ENCODE measurements around the gene ANKRD33B.
A peak's percentile ranks its signal among the peaks of the same experiment; 100 is the strongest.

Gene ANKRD33B

DNA sequence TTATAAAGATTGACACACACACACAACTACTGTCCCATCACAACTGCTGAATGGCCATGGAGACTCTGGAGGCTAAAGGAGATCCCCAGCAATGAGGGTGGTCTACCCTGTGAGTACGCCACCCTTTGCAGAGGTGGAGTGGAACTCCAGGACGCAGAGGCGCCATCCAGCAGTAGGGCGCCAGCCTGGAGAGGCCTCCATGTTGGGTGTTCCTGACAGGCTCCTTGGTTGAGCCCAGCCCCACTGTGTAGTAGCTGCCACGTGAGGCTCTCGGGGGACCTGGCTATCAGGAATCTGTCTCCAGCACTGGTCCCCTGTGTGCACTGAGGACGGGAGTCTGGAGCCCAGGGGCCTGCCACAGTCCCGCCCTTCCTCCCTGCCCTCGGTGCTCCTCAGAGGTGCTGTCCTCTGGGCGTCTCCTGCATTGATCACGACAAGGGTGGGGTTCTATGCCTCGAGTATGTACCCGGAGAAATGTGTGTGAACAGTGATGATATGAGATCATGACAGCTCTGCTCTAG lies 124.8 kb downstream of the ANKRD33B start:
- Histone ChIP-seq H3K9ac (ENCODE audit: low read length) (no peak overlapping the region), H3F3A (ENCODE audit: insufficient read depth, low read length) (no peaks in the 10 kb centered on the region), H3K4me2 (ENCODE audit: low read depth, low read length) (no peak overlapping the region), H3K4me1 (ENCODE audit: low read length) (no peaks in the 10 kb centered on the region), H4K20me1 (ENCODE audit: insufficient read depth, low read length) (no peaks in the 10 kb centered on the region), H3K36me3 (replicated peaks; ENCODE audit: insufficient read depth, low read length) (no peaks in the 10 kb centered on the region), H3K9me2 (replicated peaks; ENCODE audit: insufficient read depth, low read length) (no peaks in the 10 kb centered on the region), H3K27me3 (replicated peaks; ENCODE audit: insufficient read depth, low read length) (no peaks in the 10 kb centered on the region), H2AFZ (ENCODE audit: low read length) (no peak overlapping the region), H3K4me3 (ENCODE audit: low read length) (no peak overlapping the region), H3K27ac (ENCODE audit: low read length) (no peak overlapping the region), H3K79me2 (ENCODE audit: low read length) (no peaks in the 10 kb centered on the region), H3K9me3 (replicated peaks; ENCODE audit: insufficient read depth, low read length) (no peaks in the 10 kb centered on the region)
- no peak for TF ChIP-seq EZH2 (optimal IDR thresholded peaks at IDR 0.05; ENCODE audit: low read depth, low read length)
- TF ChIP-seq CTCF (IDR thresholded peaks at IDR 0.05; ENCODE audit: low read length), result no peak
- no peak for TF ChIP-seq EZH2phosphoT487 (IDR thresholded peaks at IDR 0.05; ENCODE audit: low read length)
- no peak for DNase-seq

- Histone ChIP-seq H3K9me2 (replicated peaks; ENCODE audit: insufficient read depth, low read length) (no peaks in the 10 kb centered on the region), H3F3A (ENCODE audit: insufficient read depth, low read length) (no peaks in the 10 kb centered on the region), H3K36me3 (replicated peaks; ENCODE audit: insufficient read depth, low read length) (no peaks in the 10 kb centered on the region), H3K79me2 (ENCODE audit: low read length) (no peaks in the 10 kb centered on the region), H4K20me1 (ENCODE audit: insufficient read depth, low read length) (no peaks in the 10 kb centered on the region), H3K9ac (ENCODE audit: low read length) (no peak overlapping the region), H3K27ac (ENCODE audit: low read length) (no peak overlapping the region), H3K4me2 (ENCODE audit: low read depth, low read length) (no peak overlapping the region), H3K4me1 (ENCODE audit: low read length) (no peaks in the 10 kb centered on the region), H3K27me3 (replicated peaks; ENCODE audit: insufficient read depth, low read length) (no peaks in the 10 kb centered on the region), H3K4me3 (ENCODE audit: low read length) (no peak overlapping the region), H2AFZ (ENCODE audit: low read length) (no peak overlapping the region), H3K9me3 (replicated peaks; ENCODE audit: insufficient read depth, low read length) (no peaks in the 10 kb centered on the region)
- DNase-seq, result peak; percentile 10
- TF ChIP-seq CTCF (IDR thresholded peaks at IDR 0.05; ENCODE audit: low read length), result peak; percentile 24; the same call in 1 of the 2 replicates
- no peak for TF ChIP-seq EZH2phosphoT487 (IDR thresholded peaks at IDR 0.05; ENCODE audit: low read length)
Measured at GRCh38 chr5:10689391-10690081, 125.7 kb downstream of the ANKRD33B start.

- Histone ChIP-seq H3K27ac (ENCODE audit: low read length) (no peak overlapping the region), H3K4me2 (ENCODE audit: low read depth, low read length) (no peak overlapping the region)
Measured at GRCh38 chr5:10690460-10691440, 126.9 kb downstream of the ANKRD33B start.

More at GRCh38 chr5:10690460-10691440, 126.9 kb downstream of the ANKRD33B start:
- Histone ChIP-seq H3K79me2 (ENCODE audit: low read length) (no peaks in the 10 kb centered on the region), H3F3A (ENCODE audit: insufficient read depth, low read length) (no peaks in the 10 kb centered on the region), H3K4me3 (ENCODE audit: low read length) (no peak overlapping the region), H3K9me3 (replicated peaks; ENCODE audit: insufficient read depth, low read length) (no peaks in the 10 kb centered on the region), H3K9me2 (replicated peaks; ENCODE audit: insufficient read depth, low read length) (no peaks in the 10 kb centered on the region), H3K9ac (ENCODE audit: low read length) (no peak overlapping the region), H2AFZ (ENCODE audit: low read length) (no peak overlapping the region), H3K4me1 (ENCODE audit: low read length) (no peaks in the 10 kb centered on the region), H4K20me1 (ENCODE audit: insufficient read depth, low read length) (no peaks in the 10 kb centered on the region), H3K36me3 (replicated peaks; ENCODE audit: insufficient read depth, low read length) (no peaks in the 10 kb centered on the region), H3K27me3 (replicated peaks; ENCODE audit: insufficient read depth, low read length) (no peaks in the 10 kb centered on the region)
- DNase-seq, result no peak
- TF ChIP-seq EZH2 (optimal IDR thresholded peaks at IDR 0.05; ENCODE audit: low read depth, low read length), result no peak
- TF ChIP-seq CTCF (IDR thresholded peaks at IDR 0.05; ENCODE audit: low read length), result no peak
- TF ChIP-seq EZH2phosphoT487 (IDR thresholded peaks at IDR 0.05; ENCODE audit: low read length), result no peak

Measured in MM.1S (cell line).